HK-2 (cell line): ENCODE measurements around the gene SPACA1.

ENCODE experiments used
- DNase-seq: peaks from one replicate; pipeline ENCODE4 v3.0.0-alpha.2; 2018; ENCODE audit not compliant: unreplicated experiment

SPACA1 gene

DNA sequence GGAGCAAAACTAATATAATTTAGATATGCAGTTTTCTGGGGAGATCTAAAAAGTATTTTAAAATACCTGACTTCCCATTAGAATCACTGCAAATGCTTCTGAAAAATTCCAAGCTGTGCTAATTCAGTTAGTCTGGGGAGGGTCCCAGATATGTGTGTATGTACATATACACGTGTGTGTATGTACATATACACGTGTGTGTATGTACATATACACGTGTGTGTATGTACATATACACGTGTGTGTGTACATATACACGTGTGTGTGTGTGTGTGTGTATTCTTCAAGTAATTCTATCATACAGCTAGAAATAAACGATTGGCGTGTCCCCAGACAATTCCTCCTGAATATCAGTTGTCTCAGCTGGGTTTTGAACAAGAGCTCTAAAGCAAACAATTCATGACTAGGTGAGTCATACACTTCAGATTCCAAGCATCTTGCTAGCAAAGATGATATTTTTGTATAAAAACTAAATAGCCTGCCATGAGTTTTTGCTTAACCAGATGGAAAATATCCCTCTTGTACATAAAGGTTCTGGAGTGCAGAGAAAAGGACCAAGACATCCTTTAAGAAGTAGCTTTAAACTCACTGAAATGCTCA is 58.2 kb downstream of the SPACA1 start:
- no peak for DNase-seq

DNA sequence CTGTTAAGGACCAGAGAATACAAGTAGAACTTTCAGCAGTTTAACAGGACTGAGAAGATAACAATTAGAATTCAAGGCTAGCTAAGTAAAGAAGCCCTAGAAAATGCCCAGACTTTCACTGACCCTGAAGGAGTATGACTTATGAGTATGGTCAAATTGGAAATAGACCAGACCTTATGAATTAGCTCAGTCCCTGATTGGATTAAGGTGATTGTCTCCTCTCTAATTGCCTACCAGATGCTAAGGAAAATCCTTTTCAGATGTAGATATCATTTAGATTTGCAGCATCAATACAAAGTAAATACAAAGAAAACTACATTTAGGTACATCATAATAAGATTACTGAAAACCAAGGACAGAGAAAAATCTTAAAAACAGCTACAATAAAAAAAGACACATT is 59.6 kb downstream of the SPACA1 start:
- no peak for DNase-seq

- DNase-seq, result no peak
Measured at GRCh38 chr6:88111991-88112390, 64.3 kb downstream of the SPACA1 start.

DNA sequence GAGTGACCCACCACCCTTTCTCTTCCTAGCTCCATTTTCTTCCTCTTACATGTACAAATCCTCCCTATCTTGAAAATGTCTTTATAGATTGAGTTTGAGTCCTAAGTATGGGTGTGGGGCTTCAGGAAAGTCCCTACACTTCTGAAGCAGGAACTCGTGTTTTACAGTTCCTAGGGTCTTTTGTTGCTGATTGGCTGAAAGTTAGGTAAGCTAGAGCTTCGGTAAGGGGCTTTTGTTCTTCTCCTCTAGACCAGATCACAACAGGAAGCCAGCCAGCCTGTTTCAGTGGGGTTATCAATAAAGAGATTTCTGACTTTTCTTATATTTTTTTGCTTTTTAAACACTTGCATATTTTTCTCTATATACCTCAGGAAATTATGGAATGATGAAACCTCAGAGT is 67.2 kb downstream of the SPACA1 start:
- DNase-seq, result no peak

GRCh38 chr6:88115307-88115706 is 67.7 kb downstream of the SPACA1 start:
- no peak for DNase-seq

- DNase-seq, result no peak
Measured at GRCh38 chr6:88116276-88116675, 68.6 kb downstream of the SPACA1 start.
